H9 (cell line): Measurements from ENCODE around the gene TBC1D22A. TPM values are rescaled to one million over a fixed set of nuclear protein-coding genes. Genes with fewer than 3 reads are reported as not detected.
A peak's percentile ranks its signal among the peaks of the same experiment; 100 is the strongest.

Experiments
- DNase-seq: peaks from one replicate; pipeline ENCODE4 v3.0.0-alpha.2; 2017
- H2AFZ ChIP-seq: one replicate; pipeline ENCODE4 v1.6.1; 2013; ENCODE audit warnings: mild to moderate bottlenecking, low read length, control low read depth, moderate library complexity
- H2AK5ac ChIP-seq: 2 replicates; pipeline ENCODE4 v1.6.1; 2013; ENCODE audit warnings: low read length, control low read depth, mixed read lengths; ENCODE audit not compliant: insufficient read length
- H2BK120ac ChIP-seq: one replicate; pipeline ENCODE4 v1.6.1; 2013; ENCODE audit warnings: low read depth, mild to moderate bottlenecking, low read length, control low read depth, inconsistent platforms; ENCODE audit not compliant: poor library complexity, severe bottlenecking
- H2BK12ac ChIP-seq: 2 replicates; pipeline ENCODE4 v1.6.1; 2013; ENCODE audit warnings: low read length, control low read depth, mixed read lengths, low read depth; ENCODE audit not compliant: insufficient read length
- H2BK15ac ChIP-seq: 2 replicates; pipeline ENCODE4 v1.6.1; 2013; ENCODE audit warnings: low read depth, low read length, control low read depth
- H2BK20ac ChIP-seq: one replicate; pipeline ENCODE4 v1.6.1; 2013; ENCODE audit warnings: low read depth, mild to moderate bottlenecking, low read length, control low read depth, inconsistent platforms; ENCODE audit not compliant: poor library complexity, severe bottlenecking
- H2BK5ac ChIP-seq: 2 replicates; pipeline ENCODE4 v1.6.1; 2013; ENCODE audit warnings: low read length, control low read depth, mixed read lengths; ENCODE audit not compliant: insufficient read length
- H3K14ac ChIP-seq: 2 replicates; pipeline ENCODE4 v1.6.1; 2013; ENCODE audit warnings: low read length, control low read depth; ENCODE audit not compliant: insufficient read depth
- H3K18ac ChIP-seq: 2 replicates; pipeline ENCODE4 v1.6.1; 2013; ENCODE audit warnings: low read depth, mild to moderate bottlenecking, mixed read lengths, low read length, control low read depth; ENCODE audit not compliant: insufficient read length
- H3K23ac ChIP-seq: 2 replicates; pipeline ENCODE4 v1.6.1; 2013; ENCODE audit warnings: low read length, control low read depth, mixed read lengths, low read depth; ENCODE audit not compliant: insufficient read length
- H3K23me2 ChIP-seq: 2 replicates; pipeline ENCODE4 v1.6.1; 2013; ENCODE audit warnings: low read depth, mild to moderate bottlenecking, mixed read lengths, low read length, control low read depth; ENCODE audit not compliant: insufficient read length, poor library complexity, severe bottlenecking
- H3K27ac ChIP-seq: 2 replicates; pipeline ENCODE4 v1.5.1; 2013; ENCODE audit warnings: low read length, control low read depth, mixed read lengths, low read depth; ENCODE audit not compliant: insufficient read length
- H3K27me3 ChIP-seq: 2 replicates; pipeline ENCODE4 v1.6.1; 2013; ENCODE audit warnings: low read length, control low read depth, inconsistent platforms; ENCODE audit not compliant: insufficient read depth
- H3K4ac ChIP-seq: 2 replicates; pipeline ENCODE4 v1.6.1; 2013; ENCODE audit warnings: low read depth, mild to moderate bottlenecking, control low read depth, inconsistent platforms, low read length, moderate library complexity
- H3K4me1 ChIP-seq: 2 replicates; pipeline ENCODE4 v1.6.1; 2013; ENCODE audit warnings: low read length, control low read depth, inconsistent platforms; ENCODE audit not compliant: insufficient read depth
- H3K4me2 ChIP-seq: 2 replicates; pipeline ENCODE4 v1.6.1; 2013; ENCODE audit warnings: low read length, control low read depth, mixed read lengths; ENCODE audit not compliant: insufficient read length, insufficient read depth
- H3K56ac ChIP-seq: 2 replicates; pipeline ENCODE4 v1.6.1; 2013; ENCODE audit warnings: low read depth, mild to moderate bottlenecking, mixed read lengths, low read length, control low read depth; ENCODE audit not compliant: insufficient read length
- H3K79me1 ChIP-seq: 2 replicates; pipeline ENCODE4 v1.6.1; 2013; ENCODE audit warnings: low read depth, mild to moderate bottlenecking, moderate library complexity, low read length, control low read depth, inconsistent platforms; ENCODE audit not compliant: insufficient read depth, poor library complexity, severe bottlenecking
- H3K79me2 ChIP-seq: 2 replicates; pipeline ENCODE4 v1.6.1; 2013; ENCODE audit warnings: low read length, control low read depth, inconsistent platforms; ENCODE audit not compliant: insufficient read depth
- H3K9ac ChIP-seq: 2 replicates; pipeline ENCODE4 v1.6.1; 2013; ENCODE audit warnings: low read length, control low read depth, mixed read lengths; ENCODE audit not compliant: insufficient read length; ENCODE audit errors: extremely low read depth
- H3K9me3 ChIP-seq: one replicate; pipeline ENCODE4 v1.6.1; 2013; ENCODE audit warnings: low read depth, low read length, inconsistent platforms; ENCODE audit not compliant: control insufficient read depth
- H3T11ph ChIP-seq: one replicate; pipeline ENCODE4 v1.6.1; 2013; ENCODE audit warnings: mild to moderate bottlenecking, low read length, control low read depth, inconsistent platforms
- H4K20me1 ChIP-seq: one replicate; pipeline ENCODE4 v1.6.1; 2013; ENCODE audit not compliant: control insufficient read depth, insufficient read length, insufficient read depth
- H4K5ac ChIP-seq: 2 replicates; pipeline ENCODE4 v1.6.1; 2013; ENCODE audit warnings: low read depth, mild to moderate bottlenecking, mixed read lengths, low read length, control low read depth; ENCODE audit not compliant: insufficient read length
- H4K8ac ChIP-seq: replicated peaks from 2 replicates; pipeline ENCODE4 v1.6.1; 2013; ENCODE audit warnings: low read length, control low read depth, mixed read lengths, low read depth; ENCODE audit not compliant: insufficient read length
- H4K91ac ChIP-seq: 2 replicates; pipeline ENCODE4 v1.6.1; 2013; ENCODE audit warnings: low read depth, mild to moderate bottlenecking, moderate library complexity, mixed read lengths, low read length, control low read depth; ENCODE audit not compliant: insufficient read length
- H3K27ac Mint-ChIP-seq, 3 experiments: 2 replicates in 2 of 3; 3 replicates in 1 of 3; pipeline ENCODE4 v1.8.0; 2020 to 2021; ENCODE audit warnings: mixed read lengths in 3 of 3, mild to moderate bottlenecking in 1 of 3, moderate library complexity in 1 of 3
- H3K27me3 Mint-ChIP-seq: 2 replicates; pipeline ENCODE4 v1.8.0; 2021; ENCODE audit warnings: low read depth, mild to moderate bottlenecking, moderate library complexity, mixed read lengths
- H3K36me3 Mint-ChIP-seq, 3 experiments: 2 replicates in 2 of 3; 3 replicates in 1 of 3; pipeline ENCODE4 v1.8.0; 2020 to 2021; ENCODE audit warnings: low read depth in 3 of 3, mixed read lengths in 3 of 3; ENCODE audit not compliant: insufficient read depth in 1 of 3
- H3K4me1 Mint-ChIP-seq, 2 experiments: 2 replicates each; pipeline ENCODE4 v1.8.0; 2020; ENCODE audit warnings: mixed read lengths in 2 of 2
- H3K4me3 Mint-ChIP-seq, 2 experiments: 2 replicates in 1 of 2; 3 replicates in 1 of 2; pipeline ENCODE4 v1.8.0; 2020 to 2021; ENCODE audit warnings: mild to moderate bottlenecking in 2 of 2, mixed read lengths in 2 of 2, moderate library complexity in 1 of 2
- H3K9me3 Mint-ChIP-seq, 2 experiments: 2 replicates in 1 of 2; 3 replicates in 1 of 2; pipeline ENCODE4 v1.8.0; 2020; ENCODE audit warnings: mild to moderate bottlenecking in 2 of 2, mixed read lengths in 2 of 2, moderate library complexity in 1 of 2
- CTCF ChIP-seq: fragments of 200-600 bp; sonication (generic); conservative IDR thresholded peaks from 3 replicates; pipeline ENCODE4 v1.8.0; 2021; ENCODE audit warnings: antibody characterized with exemption, mild to moderate bottlenecking
- WGBS: extraction: QIAGEN DNeasy Blood & Tissue Kit; methylation state at CpG from one replicate; pipeline ENCODE4 v1.1.7; 2013; ENCODE audit warnings: missing lambda C conversion rate, low lambda C conversion rate, mixed read lengths; ENCODE audit not compliant: insufficient read length; ENCODE audit errors: extremely low coverage; 5-methylcytosine and 5-hydroxymethylcytosine counted together
- total RNA-seq: library from RNA; stranded (reverse); gene quantifications from 2 replicates; pipeline ENCODE4 v1.2.1, GENCODE V29; 2021

TBC1D22A gene
- total RNA-seq, 1 experiment from 2014 or later, result 20.8 TPM

GRCh38 chr22:46963672-46964545, 201.5 kb downstream of the TBC1D22A start:
- H3K23me2 ChIP-seq, result no peaks in the 10 kb centered on the region
- H3K27ac ChIP-seq, result no peak overlapping the region
- no peak overlapping the region for H2BK20ac ChIP-seq
- H3K4me2 ChIP-seq, result no peak overlapping the region
- H2BK120ac ChIP-seq, result no peak overlapping the region
- H3K36me3 Mint-ChIP-seq, result no peaks in the 10 kb centered on the region
- H3T11ph ChIP-seq, result no peak overlapping the region
- TF ChIP-seq CTCF, result no peak
- H3K9ac ChIP-seq, result no peak overlapping the region
- no peak overlapping the region for H3K18ac ChIP-seq
- no peak overlapping the region for H3K14ac ChIP-seq
- no peak overlapping the region for H4K8ac ChIP-seq
- no peaks in the 10 kb centered on the region for H4K20me1 ChIP-seq
- no peak overlapping the region for H3K23ac ChIP-seq
- WGBS, result no CpG with 5 or more reads among the region's 16 CpGs
- no peak overlapping the region for H3K4ac ChIP-seq
- no peak overlapping the region for H3K56ac ChIP-seq
- no peak overlapping the region for H2AK5ac ChIP-seq
- H3K79me2 ChIP-seq, result no peaks in the 10 kb centered on the region
- H2AFZ ChIP-seq, result no peak overlapping the region
- H3K27ac Mint-ChIP-seq, result peak overlapping the region in 1 of 3 experiments; percentile 44; a peak in 3 of 7 replicates
- no peaks in the 10 kb centered on the region for H3K9me3 Mint-ChIP-seq
- H3K4me1 Mint-ChIP-seq, result peaks cover 25 to 38% of the 10 kb centered on the region in 2 experiments
- no peak overlapping the region for H4K91ac ChIP-seq
- DNase-seq, result no peak
- H2BK15ac ChIP-seq, result no peak overlapping the region
- no peaks in the 10 kb centered on the region for H3K27me3 Mint-ChIP-seq
- H2BK12ac ChIP-seq, result no peak overlapping the region
- H2BK5ac ChIP-seq, result no peak overlapping the region
- no peak overlapping the region for H4K5ac ChIP-seq
- no peaks in the 10 kb centered on the region for H3K79me1 ChIP-seq
- H3K4me3 Mint-ChIP-seq, result no peak overlapping the region
- H3K27me3 ChIP-seq, result no peaks in the 10 kb centered on the region
- H3K9me3 ChIP-seq, result no peaks in the 10 kb centered on the region
- no peaks in the 10 kb centered on the region for H3K4me1 ChIP-seq
